ENCODE measurements around the gene CYP27A1.

GRCh38 chr2:218734190-218734975, 47.6 kb upstream of the CYP27A1 start:
- TF ChIP-seq CTCF (IDR thresholded peaks at IDR 0.05) (no peak), POLR2A (IDR thresholded peaks at IDR 0.05) (no peak)
